Activated CD8-positive, alpha-beta T cell treated with anti-CD3 and anti-CD28 coated beads for 36 hours (primary cell): Measurements from ENCODE around the gene CCDC74B. TPM values are rescaled to one million over a fixed set of nuclear protein-coding genes. Genes with fewer than 3 reads are reported as not detected.
"Not testable (repeated sequence)": the region's sequence is repeated elsewhere in the genome, so short reads cannot be mapped to it uniquely, and the experiment has no call there.

Source experiments
- ATAC-seq: fragments of 200-7000 bp; cut with Tn5 transposase; one replicate; pipeline ENCODE4 v1.10.0; 2021; ENCODE audit warnings: mild to moderate bottlenecking, moderate library complexity
- CTCF ChIA-PET: fragments of 350-600 bp; sonication (Branson Sonifier 250); formaldehyde crosslinking; loops from one replicate; lab custom pipeline; 2021; ENCODE audit warnings: antibody characterized with exemption; lab: Charles Lee
- POLR2A ChIA-PET: fragments of 350-600 bp; sonication (Branson Sonifier 250); formaldehyde crosslinking; loops from one replicate; lab custom pipeline; 2021; ENCODE audit warnings: antibody characterized with exemption; lab: Charles Lee
- DNase-seq: peaks from one replicate; pipeline ENCODE4 v3.0.0-alpha.2; 2020
- H3K27ac Mint-ChIP-seq: one replicate; pipeline ENCODE4 v1.8.0; 2021; ENCODE audit warnings: mild to moderate bottlenecking, mixed read lengths
- H3K27me3 Mint-ChIP-seq: one replicate; pipeline ENCODE4 v1.8.0; 2021; ENCODE audit warnings: mixed read lengths
- H3K36me3 Mint-ChIP-seq: one replicate; pipeline ENCODE4 v1.8.0; 2021; ENCODE audit warnings: low read depth, mixed read lengths
- H3K4me1 Mint-ChIP-seq: one replicate; pipeline ENCODE4 v1.8.0; 2021; ENCODE audit warnings: low read depth, mixed read lengths
- H3K4me3 Mint-ChIP-seq: one replicate; pipeline ENCODE4 v1.8.0; 2021; ENCODE audit warnings: mild to moderate bottlenecking, moderate library complexity, mixed read lengths
- H3K9me3 Mint-ChIP-seq: one replicate; pipeline ENCODE4 v1.8.0; 2021; ENCODE audit warnings: mixed read lengths
- intact Hi-C: fragments of 100-400 bp; cut with micrococcal nuclease; formaldehyde crosslinking; loops from one replicate; pipeline ENCODE4 v1.10.0; 2022
- total RNA-seq, 2 experiments: library from RNA; stranded (reverse); gene quantifications; one replicate each; pipeline ENCODE4 v1.2.3, GENCODE V29; 2021
- TF ChIP-seq, protein P1 (sequence below): fragments of 200-600 bp; IDR thresholded peaks from one replicate; pipeline ENCODE4 v1.8.0; 2022; ENCODE audit warnings: antibody characterized with exemption, mild to moderate bottlenecking

Gene CCDC74B
- total RNA-seq, 2 experiments from 2014 or later: 3.0 to 3.5 TPM

- Mint-ChIP-seq H3K36me3 (peaks cover 17% of the 10 kb centered on the region), H3K27me3 (no peaks in the 10 kb centered on the region), H3K4me1 (peaks cover 7% of the 10 kb centered on the region), H3K4me3 (no peak overlapping the region), H3K27ac (no peak overlapping the region), H3K9me3 (no peaks in the 10 kb centered on the region)
- no peak for DNase-seq
- intact Hi-C loops: no loop called here
- CTCF ChIA-PET: no interaction called here
- TF ChIP-seq, protein P1, sequence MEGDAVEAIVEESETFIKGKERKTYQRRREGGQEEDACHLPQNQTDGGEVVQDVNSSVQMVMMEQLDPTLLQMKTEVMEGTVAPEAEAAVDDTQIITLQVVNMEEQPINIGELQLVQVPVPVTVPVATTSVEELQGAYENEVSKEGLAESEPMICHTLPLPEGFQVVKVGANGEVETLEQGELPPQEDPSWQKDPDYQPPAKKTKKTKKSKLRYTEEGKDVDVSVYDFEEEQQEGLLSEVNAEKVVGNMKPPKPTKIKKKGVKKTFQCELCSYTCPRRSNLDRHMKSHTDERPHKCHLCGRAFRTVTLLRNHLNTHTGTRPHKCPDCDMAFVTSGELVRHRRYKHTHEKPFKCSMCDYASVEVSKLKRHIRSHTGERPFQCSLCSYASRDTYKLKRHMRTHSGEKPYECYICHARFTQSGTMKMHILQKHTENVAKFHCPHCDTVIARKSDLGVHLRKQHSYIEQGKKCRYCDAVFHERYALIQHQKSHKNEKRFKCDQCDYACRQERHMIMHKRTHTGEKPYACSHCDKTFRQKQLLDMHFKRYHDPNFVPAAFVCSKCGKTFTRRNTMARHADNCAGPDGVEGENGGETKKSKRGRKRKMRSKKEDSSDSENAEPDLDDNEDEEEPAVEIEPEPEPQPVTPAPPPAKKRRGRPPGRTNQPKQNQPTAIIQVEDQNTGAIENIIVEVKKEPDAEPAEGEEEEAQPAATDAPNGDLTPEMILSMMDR: no peak
- POLR2A ChIA-PET: no interaction called here
- no peak for ATAC-seq
These were observed 8.1 kb upstream of the CCDC74B start for GRCh38 chr2:130152816-130153595.

DNA sequence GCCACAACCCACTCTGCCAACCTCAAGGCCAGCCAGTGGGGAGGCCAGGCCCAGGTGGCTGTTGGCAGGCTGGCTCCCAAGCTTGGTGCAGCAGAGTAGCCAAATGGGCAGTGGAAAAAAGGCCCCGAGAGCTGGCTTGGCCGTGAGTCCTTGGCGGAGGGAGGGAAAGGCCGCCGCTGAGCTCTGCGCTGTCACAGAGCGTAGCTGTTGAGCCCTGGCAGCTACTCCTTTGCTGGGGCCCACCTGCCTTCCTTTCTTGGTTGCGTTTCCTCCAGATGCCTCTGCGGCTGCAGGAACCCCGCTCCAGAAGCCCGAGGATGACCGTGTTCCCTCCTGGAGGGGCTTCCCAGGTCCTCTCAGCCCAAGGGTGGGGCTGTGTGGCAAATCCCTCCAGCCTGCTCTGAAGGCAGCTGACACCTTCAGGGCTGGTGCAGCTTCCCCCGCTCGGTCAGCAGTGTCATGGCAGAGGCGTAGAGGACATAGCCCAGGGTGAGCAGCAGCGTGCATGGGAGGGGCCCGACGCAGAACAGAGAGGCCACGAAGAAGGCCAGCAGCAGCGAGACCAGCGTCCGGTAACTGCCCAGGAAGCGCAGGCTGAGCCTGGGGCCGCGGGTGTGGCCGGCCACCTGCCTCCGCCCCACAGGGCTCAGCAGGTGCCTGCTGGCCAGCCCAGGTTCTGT, 7.4 kb upstream of the CCDC74B start:
- intact Hi-C loops, H3K4me1 Mint-ChIP-seq, DNase-seq, H3K27me3 Mint-ChIP-seq, ATAC-seq, POLR2A ChIA-PET, CTCF ChIA-PET, H3K9me3 Mint-ChIP-seq, H3K4me3 Mint-ChIP-seq, H3K27ac Mint-ChIP-seq: not testable (repeated sequence)
- peaks cover 17% of the 10 kb centered on the region for H3K36me3 Mint-ChIP-seq

- intact Hi-C loops, H3K27me3 Mint-ChIP-seq, H3K27ac Mint-ChIP-seq, ATAC-seq, H3K4me1 Mint-ChIP-seq, POLR2A ChIA-PET, H3K9me3 Mint-ChIP-seq, DNase-seq, H3K4me3 Mint-ChIP-seq, CTCF ChIA-PET: not testable (repeated sequence)
- peaks cover 12% of the 10 kb centered on the region for H3K36me3 Mint-ChIP-seq
These were observed 6.2 kb upstream of the CCDC74B start for GRCh38 chr2:130151145-130151512.

- H3K4me1 Mint-ChIP-seq: no peaks in the 10 kb centered on the region
- no peaks in the 10 kb centered on the region for H3K27me3 Mint-ChIP-seq
- no peak for DNase-seq
- H3K4me3 Mint-ChIP-seq: no peak overlapping the region
- peaks cover 9% of the 10 kb centered on the region for H3K36me3 Mint-ChIP-seq
- intact Hi-C loops: no loop called here
- TF ChIP-seq, protein P1: no peak
- ChIA-PET POLR2A (no interaction called here), CTCF (no interaction called here)
- H3K27ac Mint-ChIP-seq: no peak overlapping the region
- no peaks in the 10 kb centered on the region for H3K9me3 Mint-ChIP-seq
- no peak for ATAC-seq
These were observed 5.6 kb upstream of the CCDC74B start for GRCh38 chr2:130150181-130151144.

DNA sequence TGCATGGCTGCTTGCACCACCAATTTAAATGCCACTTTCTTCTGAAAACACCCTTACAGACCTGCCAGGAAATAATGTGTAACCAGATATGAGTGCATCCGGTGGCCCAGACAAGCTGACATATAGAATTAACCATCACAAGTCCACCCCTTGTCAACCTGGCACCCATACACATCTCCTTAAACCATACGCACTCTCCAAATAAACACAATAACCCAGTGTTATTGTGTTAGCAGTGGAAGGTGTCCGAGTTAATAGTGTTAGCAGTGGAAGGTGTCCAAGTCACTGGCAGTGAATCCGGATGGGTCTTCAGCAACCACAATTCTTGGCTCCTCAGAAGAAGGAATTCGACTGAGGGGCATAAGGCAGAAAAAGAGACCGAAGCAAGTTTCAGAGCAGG, 3.6 kb upstream of the CCDC74B start:
- H3K9me3 Mint-ChIP-seq, intact Hi-C loops, H3K27ac Mint-ChIP-seq, H3K4me3 Mint-ChIP-seq, ATAC-seq, CTCF ChIA-PET, H3K36me3 Mint-ChIP-seq, POLR2A ChIA-PET, DNase-seq, H3K27me3 Mint-ChIP-seq, H3K4me1 Mint-ChIP-seq: not testable (repeated sequence)

- H3K9me3 Mint-ChIP-seq, H3K4me1 Mint-ChIP-seq, DNase-seq, H3K36me3 Mint-ChIP-seq, POLR2A ChIA-PET, H3K27ac Mint-ChIP-seq, CTCF ChIA-PET, intact Hi-C loops, H3K27me3 Mint-ChIP-seq: not testable (repeated sequence)
- peak overlapping the region; percentile 72 for H3K4me3 Mint-ChIP-seq
- ATAC-seq: peak; percentile 23
These were observed 1.5 kb downstream of the CCDC74B start for GRCh38 chr2:130143266-130144039.

- H3K9me3 Mint-ChIP-seq, H3K36me3 Mint-ChIP-seq, H3K4me1 Mint-ChIP-seq, DNase-seq, H3K27ac Mint-ChIP-seq, POLR2A ChIA-PET, H3K4me3 Mint-ChIP-seq, ATAC-seq, H3K27me3 Mint-ChIP-seq, intact Hi-C loops, CTCF ChIA-PET: not testable (repeated sequence)
These were observed 2.3 kb downstream of the CCDC74B start for GRCh38 chr2:130142396-130143265.

DNA sequence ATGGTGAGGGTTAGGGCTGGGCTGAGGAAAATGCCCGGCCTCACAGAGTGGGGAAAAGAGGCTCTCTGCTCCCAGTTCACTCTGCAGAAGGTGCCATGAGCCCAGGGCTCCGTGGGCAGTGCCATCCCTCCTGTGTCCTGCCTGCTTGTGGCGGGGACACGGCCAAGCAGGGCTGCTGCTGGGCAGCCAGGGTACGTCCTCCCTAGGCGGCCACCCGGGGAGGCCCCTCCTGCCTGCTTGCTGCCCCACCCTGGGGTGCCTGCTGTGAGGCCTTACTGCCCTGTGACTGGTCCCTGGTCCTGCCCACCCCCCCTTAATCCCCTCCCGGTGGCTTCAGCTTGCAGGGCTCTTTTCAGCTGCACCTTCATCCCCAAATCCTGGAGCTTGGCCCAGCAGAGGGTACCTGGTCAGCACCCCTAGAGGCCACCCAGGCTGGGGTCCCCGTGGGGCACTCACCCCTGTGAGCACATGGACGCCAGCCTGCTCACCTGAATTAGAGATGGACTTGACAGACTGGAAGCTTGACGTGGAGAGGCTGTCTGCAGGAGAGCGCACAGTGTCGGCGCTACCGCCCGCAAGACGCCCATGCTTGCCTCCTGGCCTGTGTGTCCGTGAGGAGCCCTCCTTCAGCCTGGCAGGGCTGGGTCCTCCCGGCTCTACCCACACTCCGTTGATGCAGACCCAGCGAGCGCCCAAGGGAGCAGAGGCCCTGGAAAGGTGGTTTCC, 3.1 kb downstream of the CCDC74B start:
- H3K4me1 Mint-ChIP-seq, CTCF ChIA-PET, H3K27ac Mint-ChIP-seq, ATAC-seq, intact Hi-C loops, DNase-seq, H3K4me3 Mint-ChIP-seq, H3K36me3 Mint-ChIP-seq, H3K27me3 Mint-ChIP-seq, H3K9me3 Mint-ChIP-seq, POLR2A ChIA-PET: not testable (repeated sequence)
